ENCODE measurements around the gene PAF1.

GRCh38 chr19:39407410-39407659, 16.4 kb upstream of the PAF1 start:
- no peak for TF ChIP-seq POLR2A (IDR thresholded peaks at IDR 0.05; ENCODE audit: low read depth, low read length)
- TF ChIP-seq POLR2AphosphoS5 (IDR thresholded peaks at IDR 0.05; ENCODE audit: low read depth, low read length), result no peak
- TF ChIP-seq POU2F2 (IDR thresholded peaks at IDR 0.05; ENCODE audit: low read depth, low read length), result no peak
- TF ChIP-seq TAF1 (IDR thresholded peaks at IDR 0.05; ENCODE audit: low read depth, low read length), result no peak
